ENCODE data around the gene AKAP8.
"Not testable (repeated sequence)": the region's sequence is repeated elsewhere in the genome, so short reads cannot be mapped to it uniquely, and the experiment has no call there.

The AKAP8 gene

GRCh38 chr19:15403151-15403531 lies 23.6 kb upstream of the AKAP8 start:
- no peak for DNase-seq

GRCh38 chr19:15402411-15403150 lies 23.0 kb upstream of the AKAP8 start:
- DNase-seq = no peak

GRCh38 chr19:15401397-15401710 lies 21.8 kb upstream of the AKAP8 start:
- DNase-seq = no peak

- DNase-seq = no peak
Measured at GRCh38 chr19:15400521-15401396, 21.2 kb upstream of the AKAP8 start.

- DNase-seq = no peak
Measured at GRCh38 chr19:15399635-15400034, 20.0 kb upstream of the AKAP8 start.

GRCh38 chr19:15399234-15399515 lies 19.6 kb upstream of the AKAP8 start:
- no peak for DNase-seq

GRCh38 chr19:15398501-15399233 lies 19.1 kb upstream of the AKAP8 start:
- DNase-seq = no peak

GRCh38 chr19:15397782-15398181 lies 18.2 kb upstream of the AKAP8 start:
- DNase-seq = no peak

GRCh38 chr19:15397236-15397635 lies 17.6 kb upstream of the AKAP8 start:
- no peak for DNase-seq

- no peak for DNase-seq
Measured at GRCh38 chr19:15396436-15396835, 16.8 kb upstream of the AKAP8 start.

GRCh38 chr19:15395251-15395650 lies 15.7 kb upstream of the AKAP8 start:
- DNase-seq = not testable (repeated sequence)

GRCh38 chr19:15394426-15394825 lies 14.8 kb upstream of the AKAP8 start:
- no peak for DNase-seq

- DNase-seq = no peak
Measured at GRCh38 chr19:15393963-15394362, 14.4 kb upstream of the AKAP8 start.

GRCh38 chr19:15390814-15391213 lies 11.2 kb upstream of the AKAP8 start:
- DNase-seq = no peak

GRCh38 chr19:15381864-15382263 lies 2.3 kb upstream of the AKAP8 start:
- DNase-seq = no peak

- no peak for DNase-seq
Measured at GRCh38 chr19:15381429-15381828, 1.8 kb upstream of the AKAP8 start.

- peak in 1 of 5 experiments; percentile 70 for DNase-seq
Measured at GRCh38 chr19:15379999-15380647, 536 bp upstream of the AKAP8 start.

GRCh38 chr19:15378534-15379082 lies 979 bp downstream of the AKAP8 start:
- peak in 4 of 5 experiments; percentile 21 to 73 (median 24) for DNase-seq

GRCh38 chr19:15374796-15375440 lies 4.7 kb downstream of the AKAP8 start:
- no peak for DNase-seq

GRCh38 chr19:15374105-15374651 lies 5.4 kb downstream of the AKAP8 start:
- DNase-seq = no peak

GRCh38 chr19:15373644-15374043 lies 5.9 kb downstream of the AKAP8 start:
- DNase-seq = no peak

GRCh38 chr19:15372891-15373301 lies 6.7 kb downstream of the AKAP8 start:
- no peak for DNase-seq
